ENCODE results near the gene SPATA25. TPM values are rescaled to one million over a fixed set of nuclear protein-coding genes. Genes with fewer than 3 reads are reported as not detected.

The SPATA25 gene
- polyA plus RNA-seq, 3 donors, result 1.0 to 2.7 (median 1.1) TPM

GRCh38 chr20:45853484-45853883 lies 33.9 kb downstream of the SPATA25 start:
- no peak overlapping the region for H3K27ac ChIP-seq (ENCODE audit: low read depth, low read length)
- WGBS, 3 donors, result 27 to 87% (median 84%) methylated on average over 2 of the region's 2 CpGs

- 96 to 99% (median 97%) methylated on average over 6 of the region's 6 CpGs for WGBS, 3 donors
Observed at GRCh38 chr20:45852326-45852725, 35.1 kb downstream of the SPATA25 start.

DNA sequence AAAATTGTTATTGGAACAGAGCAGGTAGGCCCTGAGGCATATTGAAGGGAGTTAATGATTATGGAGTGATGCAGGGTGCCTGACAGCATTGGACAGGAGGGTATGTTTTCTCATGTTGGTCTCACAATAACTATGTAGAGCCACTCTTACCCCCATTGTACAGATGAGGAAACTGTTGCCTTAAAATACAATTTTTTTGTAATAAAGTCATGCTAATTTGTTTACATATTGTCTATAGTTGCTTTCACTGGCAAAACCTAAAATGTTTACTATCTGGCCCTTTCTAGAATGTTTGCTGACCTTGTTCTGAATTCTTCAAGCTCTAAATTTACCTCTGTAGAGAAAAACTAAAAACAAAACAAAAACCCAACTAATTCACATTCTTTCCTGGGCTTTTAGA lies 35.9 kb downstream of the SPATA25 start:
- no peak overlapping the region for H3K27ac ChIP-seq (ENCODE audit: low read depth, low read length)

More at GRCh38 chr20:45852326-45852725, 35.1 kb downstream of the SPATA25 start:
- no peak overlapping the region for H3K27ac ChIP-seq (ENCODE audit: low read depth, low read length)

DNA sequence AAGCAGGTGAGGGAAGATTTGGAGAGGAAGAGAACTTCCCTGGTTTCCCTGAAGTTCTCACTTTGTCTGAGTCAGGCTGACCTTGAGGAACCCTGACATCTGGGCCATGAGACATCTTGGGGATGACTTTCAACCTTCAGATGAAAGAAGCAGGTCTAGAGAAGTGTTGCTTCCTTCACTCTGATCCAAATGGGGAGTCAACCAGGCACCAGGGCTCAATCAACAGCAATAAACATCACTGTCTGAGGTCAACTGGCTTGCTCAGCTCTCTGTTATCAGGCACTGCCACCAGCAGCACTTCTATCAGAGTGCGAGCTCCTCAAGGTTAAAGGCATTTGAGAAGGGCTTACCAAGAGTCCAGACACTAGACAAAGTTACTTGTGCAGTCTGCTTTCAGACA lies 36.5 kb downstream of the SPATA25 start:
- no peak overlapping the region for H3K27ac ChIP-seq (ENCODE audit: low read depth, low read length)
- 48 to 100% (median 88%) methylated on average over 1 of the region's 1 CpG for WGBS, 3 donors

GRCh38 chr20:45850238-45850637 lies 37.2 kb downstream of the SPATA25 start:
- WGBS, 3 donors, result 95 to 100% (median 97%) methylated on average over 2 of the region's 2 CpGs
- no peak overlapping the region for H3K27ac ChIP-seq (ENCODE audit: low read depth, low read length)

- H3K27ac ChIP-seq (ENCODE audit: low read depth, low read length), result no peak overlapping the region
- 94 to 95% (median 94%) methylated on average over 8 of the region's 8 CpGs for WGBS, 3 donors
Observed at GRCh38 chr20:45848969-45849582, 38.3 kb downstream of the SPATA25 start.

DNA sequence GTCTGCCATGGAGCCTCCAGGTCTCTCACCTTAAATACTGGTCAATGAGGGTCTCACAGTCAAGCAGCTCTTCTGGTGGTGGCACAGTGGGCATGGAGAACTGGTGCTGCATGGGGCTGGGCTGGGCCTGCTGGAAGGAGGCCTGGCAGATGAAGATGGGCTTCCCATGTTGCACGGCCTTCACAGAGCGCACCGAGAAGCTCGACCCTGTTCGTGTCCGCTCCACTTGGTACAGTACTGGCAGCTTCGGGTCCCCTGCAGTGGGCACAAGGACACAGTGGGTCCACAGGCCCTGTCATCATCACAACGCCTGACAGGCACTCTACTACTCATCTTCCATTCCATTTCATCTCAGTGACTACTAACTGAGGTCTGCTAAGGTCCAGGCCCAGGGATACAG lies 39.0 kb downstream of the SPATA25 start:
- no peak overlapping the region for H3K27ac ChIP-seq (ENCODE audit: low read depth, low read length)
- WGBS, 3 donors, result 93 to 98% (median 96%) methylated on average over 8 of the region's 8 CpGs

DNA sequence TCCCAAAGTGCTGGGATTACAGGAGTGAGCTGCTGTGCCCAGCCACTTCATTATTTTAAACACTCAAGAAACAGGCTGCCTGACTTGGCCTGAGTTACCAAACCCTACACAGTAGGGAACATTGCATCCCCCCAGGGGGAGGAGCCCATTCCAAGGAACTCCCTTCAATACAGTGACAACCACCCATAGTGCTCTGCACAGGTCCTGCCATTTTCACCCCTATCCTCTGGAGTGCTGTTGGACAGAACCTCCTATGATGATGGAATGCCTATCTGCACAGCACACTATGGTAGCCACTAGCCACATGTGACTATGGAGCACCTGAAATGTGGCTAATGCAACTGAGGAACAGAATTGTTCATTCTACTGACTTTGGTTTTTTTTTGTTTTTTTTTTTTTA lies 42.0 kb downstream of the SPATA25 start:
- no peak overlapping the region for H3K27ac ChIP-seq (ENCODE audit: low read depth, low read length)

DNA sequence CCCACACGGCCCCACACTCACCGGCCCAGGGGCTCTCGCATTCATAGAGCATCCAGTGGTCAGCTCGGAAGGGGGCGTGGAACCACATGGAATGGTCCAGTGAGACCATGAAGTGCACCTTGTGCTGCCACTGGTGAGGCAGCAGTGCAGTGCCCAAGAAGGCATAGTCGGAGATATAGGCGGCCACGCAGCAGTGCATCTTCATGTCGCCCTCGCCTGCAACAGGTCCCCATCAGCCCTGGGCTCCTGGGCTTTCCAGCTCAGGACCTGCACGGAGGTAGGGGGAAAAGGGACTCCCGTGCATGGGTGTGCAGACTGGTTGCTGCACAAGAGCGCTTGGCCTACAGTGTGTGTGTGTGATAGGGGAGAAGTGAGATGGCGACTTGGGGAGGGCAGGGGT lies 43.9 kb downstream of the SPATA25 start:
- H3K27ac ChIP-seq (ENCODE audit: low read depth, low read length), result no peak overlapping the region
- WGBS, 3 donors, result 91 to 93% (median 92%) methylated on average over 14 of the region's 14 CpGs

DNA sequence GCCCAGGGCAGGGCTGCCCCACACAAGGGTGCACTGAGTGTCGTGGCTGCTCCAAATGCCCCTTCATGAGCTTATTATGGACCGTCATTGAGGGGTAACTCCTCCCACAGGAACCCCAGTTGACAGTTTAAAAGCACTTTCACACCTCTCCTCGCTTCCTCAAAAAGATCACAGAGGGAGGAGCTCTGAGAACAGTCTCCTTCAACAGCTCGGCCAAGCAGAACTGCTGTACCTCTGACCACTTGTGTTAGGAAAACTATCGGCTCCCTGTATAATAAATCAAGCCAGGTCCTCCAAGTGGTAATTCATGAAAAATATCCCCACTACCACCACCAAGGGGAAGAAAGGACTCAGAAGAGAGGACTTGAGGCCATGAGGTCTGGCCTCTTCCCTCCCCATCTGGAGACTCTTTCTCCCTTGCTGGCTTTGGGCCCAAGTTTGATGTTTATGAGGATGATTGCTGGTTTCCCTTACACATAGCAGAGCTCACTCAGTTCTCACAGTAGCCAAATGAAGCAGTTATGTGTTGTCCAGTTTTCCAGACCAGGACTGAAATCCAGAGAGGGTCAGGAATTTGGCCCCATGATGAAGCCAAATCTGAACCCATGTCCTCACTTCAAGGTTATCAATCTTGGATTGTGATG lies 45.1 kb downstream of the SPATA25 start:
- no peak overlapping the region for H3K27ac ChIP-seq (ENCODE audit: low read depth, low read length)
- 31 to 68% (median 31%) methylated on average over 5 of the region's 5 CpGs for WGBS, 3 donors

DNA sequence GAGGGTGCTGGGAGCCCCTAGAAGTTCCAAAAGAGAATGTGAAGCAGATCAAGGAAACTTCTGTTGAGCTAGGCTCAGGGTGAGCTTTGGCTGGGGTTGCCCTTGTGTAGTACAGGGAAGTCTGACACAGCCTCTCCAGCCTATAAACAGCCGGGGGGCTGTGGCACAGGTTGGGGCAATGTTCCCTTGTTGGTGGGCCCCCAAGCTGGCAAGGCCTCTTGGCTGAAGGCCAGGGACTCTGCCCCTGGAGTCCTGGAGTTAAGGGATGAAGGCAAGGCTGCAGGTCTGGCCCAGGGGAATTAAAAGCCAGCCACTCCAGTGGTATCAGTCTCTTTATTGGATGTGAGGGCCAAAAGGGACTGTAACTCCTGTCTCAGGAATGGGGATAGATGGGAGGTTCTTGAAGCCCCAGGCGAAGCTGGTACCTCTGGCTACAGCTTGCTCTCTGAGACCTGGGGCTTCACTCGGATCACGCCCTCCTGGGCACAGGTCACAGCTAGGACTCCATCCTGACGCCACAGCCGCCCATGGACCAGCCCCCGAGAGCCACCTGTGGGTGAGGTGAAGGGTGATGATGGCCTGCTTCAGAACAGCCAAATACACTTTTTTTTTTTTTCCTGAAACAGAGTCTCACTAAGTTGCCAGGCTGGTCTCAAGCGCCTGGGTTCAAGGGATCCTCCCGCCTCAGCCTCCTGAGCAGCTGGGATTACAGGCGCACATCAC lies 45.9 kb downstream of the SPATA25 start:
- no peak overlapping the region for H3K27ac ChIP-seq (ENCODE audit: low read depth, low read length)
- WGBS, 3 donors, result 93 to 94% (median 93%) methylated on average over 10 of the region's 10 CpGs

GRCh38 chr20:45840700-45841198 lies 46.7 kb downstream of the SPATA25 start:
- 88 to 92% (median 90%) methylated on average over 22 to 25 of the region's 25 CpGs for WGBS, 3 donors
- no peak overlapping the region for H3K27ac ChIP-seq (ENCODE audit: low read depth, low read length)

DNA sequence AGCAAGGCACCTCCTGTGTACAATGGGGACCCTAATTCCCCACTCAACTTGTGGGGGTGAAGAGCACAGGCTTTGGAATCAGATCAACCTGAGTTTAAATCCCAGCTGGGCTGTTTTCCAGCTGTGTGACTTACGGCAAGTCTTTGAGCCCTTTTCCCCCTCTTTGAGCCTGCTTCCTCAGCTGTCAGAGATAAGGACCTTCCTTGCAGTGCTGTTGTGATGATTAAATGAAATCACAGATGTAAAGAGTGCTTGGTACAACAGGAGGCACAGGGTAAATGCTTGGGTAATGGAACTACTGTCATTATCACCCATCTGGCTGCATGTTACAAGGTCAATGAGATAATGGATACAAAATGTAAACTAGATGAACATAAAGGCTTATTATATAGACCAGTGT lies 50.6 kb downstream of the SPATA25 start:
- no peak overlapping the region for H3K27ac ChIP-seq (ENCODE audit: low read depth, low read length)
- 33 to 50% (median 40%) methylated on average over 1 of the region's 1 CpG for WGBS, 3 donors

Other genes with a start within 250 kb of the SPATA25 start
- not detected for gene WFDC11, start 217.4 kb downstream of the SPATA25 start, polyA plus RNA-seq
- gene WFDC13, start 185.6 kb downstream of the SPATA25 start, polyA plus RNA-seq, result not detected
- gene WFDC10B, start 182.6 kb downstream of the SPATA25 start, polyA plus RNA-seq, result not detected
- gene SPINT4, start 165.3 kb downstream of the SPATA25 start, polyA plus RNA-seq, result not detected
- gene WFDC3, start 95.7 kb downstream of the SPATA25 start, polyA plus RNA-seq, result 1 to 10 TPM in 1 of 3 donors, under 1 TPM in 1, not detected in 1; 0.32 to 1.0 TPM
- gene DNTTIP1, start 95.7 kb downstream of the SPATA25 start, polyA plus RNA-seq, result 10 to 100 TPM; 15.8 to 37.1 (median 24.4) TPM
- 1 to 10 TPM in 2 of 3 donors, under 1 TPM in 1; 0.55 to 3.5 (median 1.1) TPM for gene UBE2C, start 75.0 kb downstream of the SPATA25 start, polyA plus RNA-seq
- gene TNNC2, start 60.3 kb downstream of the SPATA25 start, polyA plus RNA-seq, result 1 to 10 TPM; 3.0 to 3.3 (median 3.0) TPM
- 10 to 100 TPM in 2 of 3 donors, 1 to 10 TPM in 1; 9.2 to 50.9 (median 48.6) TPM for gene SNX21, start 53.8 kb downstream of the SPATA25 start, polyA plus RNA-seq
- 10 to 100 TPM; 16.6 to 28.5 (median 21.7) TPM for gene ACOT8, start 30.2 kb downstream of the SPATA25 start, polyA plus RNA-seq
- 1 to 10 TPM in 2 of 3 donors, under 1 TPM in 1; 0.90 to 1.1 (median 1.0) TPM for gene ZSWIM3, start 30.0 kb downstream of the SPATA25 start, polyA plus RNA-seq
- gene ZSWIM1, start 6.4 kb downstream of the SPATA25 start, polyA plus RNA-seq, result 1 to 10 TPM; 2.5 to 4.0 (median 3.0) TPM
- 1 to 10 TPM; 3.2 to 8.0 (median 4.6) TPM for gene NEURL2, start 3.6 kb upstream of the SPATA25 start, polyA plus RNA-seq
- gene CTSA, start 3.7 kb upstream of the SPATA25 start, polyA plus RNA-seq, result 100 to 1,000 TPM in 1 of 3 donors, 10 to 100 TPM in 2; 46.4 to 116 (median 82.4) TPM
- 100 to 1,000 TPM; 113 to 308 (median 276) TPM for gene PLTP, start 24.5 kb upstream of the SPATA25 start, polyA plus RNA-seq
- gene PCIF1, start 47.1 kb upstream of the SPATA25 start, polyA plus RNA-seq, result 10 to 100 TPM; 18.6 to 28.2 (median 25.8) TPM
- 10 to 100 TPM in 1 of 3 donors, 1 to 10 TPM in 2; 6.9 to 11.0 (median 7.4) TPM for gene ZNF335, start 84.6 kb upstream of the SPATA25 start, polyA plus RNA-seq
- gene MMP9, start 121.3 kb upstream of the SPATA25 start, polyA plus RNA-seq, result 10 to 100 TPM in 2 of 3 donors, under 1 TPM in 1; 0.79 to 16.6 (median 12.8) TPM
- 1 to 10 TPM in 1 of 3 donors, under 1 TPM in 2; 0.39 to 1.3 (median 0.56) TPM for gene SLC12A5, start 141.6 kb upstream of the SPATA25 start, polyA plus RNA-seq
- 10 to 100 TPM in 2 of 3 donors, 1 to 10 TPM in 1; 9.4 to 14.3 (median 14.1) TPM for gene NCOA5, start 202.3 kb upstream of the SPATA25 start, polyA plus RNA-seq
- 10 to 100 TPM; 15.6 to 39.4 (median 21.1) TPM for gene CD40, start 230.7 kb upstream of the SPATA25 start, polyA plus RNA-seq